Measurements from ENCODE around the gene BRD4.

BRD4 gene

GRCh38 chr19:15245370-15246197 lies 86.8 kb downstream of the BRD4 start:
- TF ChIP-seq, protein P1, sequence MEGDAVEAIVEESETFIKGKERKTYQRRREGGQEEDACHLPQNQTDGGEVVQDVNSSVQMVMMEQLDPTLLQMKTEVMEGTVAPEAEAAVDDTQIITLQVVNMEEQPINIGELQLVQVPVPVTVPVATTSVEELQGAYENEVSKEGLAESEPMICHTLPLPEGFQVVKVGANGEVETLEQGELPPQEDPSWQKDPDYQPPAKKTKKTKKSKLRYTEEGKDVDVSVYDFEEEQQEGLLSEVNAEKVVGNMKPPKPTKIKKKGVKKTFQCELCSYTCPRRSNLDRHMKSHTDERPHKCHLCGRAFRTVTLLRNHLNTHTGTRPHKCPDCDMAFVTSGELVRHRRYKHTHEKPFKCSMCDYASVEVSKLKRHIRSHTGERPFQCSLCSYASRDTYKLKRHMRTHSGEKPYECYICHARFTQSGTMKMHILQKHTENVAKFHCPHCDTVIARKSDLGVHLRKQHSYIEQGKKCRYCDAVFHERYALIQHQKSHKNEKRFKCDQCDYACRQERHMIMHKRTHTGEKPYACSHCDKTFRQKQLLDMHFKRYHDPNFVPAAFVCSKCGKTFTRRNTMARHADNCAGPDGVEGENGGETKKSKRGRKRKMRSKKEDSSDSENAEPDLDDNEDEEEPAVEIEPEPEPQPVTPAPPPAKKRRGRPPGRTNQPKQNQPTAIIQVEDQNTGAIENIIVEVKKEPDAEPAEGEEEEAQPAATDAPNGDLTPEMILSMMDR (IDR thresholded peaks at IDR 0.05; ENCODE audit: low read depth, low read length) = no peak
- H3K4me3 ChIP-seq (ENCODE audit: low read depth, low read length) = no peak overlapping the region

GRCh38 chr19:15244808-15245207 lies 87.5 kb downstream of the BRD4 start:
- no peak overlapping the region for H3K4me3 ChIP-seq (ENCODE audit: low read depth, low read length)
- TF ChIP-seq, protein P1 (IDR thresholded peaks at IDR 0.05; ENCODE audit: low read depth, low read length) = no peak

- TF ChIP-seq, protein P1 (IDR thresholded peaks at IDR 0.05; ENCODE audit: low read depth, low read length) = no peak
- no peak overlapping the region for H3K4me3 ChIP-seq (ENCODE audit: low read depth, low read length)
Observed at GRCh38 chr19:15244106-15244803, 88.1 kb downstream of the BRD4 start.

DNA sequence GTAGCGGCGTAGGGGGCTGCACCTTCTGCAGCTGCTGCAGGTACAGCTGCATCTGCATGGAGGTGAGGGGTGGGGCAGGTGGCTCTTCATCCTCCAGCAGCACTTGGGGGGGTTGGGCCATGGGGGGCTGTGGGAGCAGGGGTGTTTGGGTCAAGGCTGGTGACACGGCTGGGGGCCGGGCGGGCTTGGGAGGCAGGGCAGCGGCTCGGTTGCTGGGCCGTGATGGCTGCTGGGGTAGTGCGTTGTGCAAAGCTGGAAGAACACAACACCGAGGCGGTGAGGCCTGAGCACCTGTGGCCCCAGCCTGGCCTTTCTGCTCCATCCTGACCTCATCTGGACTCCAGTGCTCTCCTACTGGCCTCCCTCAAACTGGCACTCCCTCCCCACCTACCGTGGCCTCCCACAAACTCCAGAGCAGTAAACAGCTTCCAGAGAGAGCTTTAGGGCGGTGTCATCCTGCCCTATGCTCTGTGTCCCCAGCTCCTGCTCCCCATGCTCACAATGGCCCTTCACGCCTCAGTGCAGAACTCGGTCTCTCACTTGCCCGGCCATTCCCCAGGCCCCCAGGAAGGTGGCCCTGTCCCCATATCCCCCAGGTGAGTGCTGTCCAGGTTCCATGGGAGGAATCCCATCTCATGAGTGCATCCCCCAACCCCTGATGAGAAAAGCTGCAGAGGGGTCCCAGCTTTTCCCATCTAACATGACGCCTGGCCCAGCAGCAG lies 88.9 kb downstream of the BRD4 start:
- TF ChIP-seq, protein P1 (IDR thresholded peaks at IDR 0.05; ENCODE audit: low read depth, low read length) = no peak
- H3K4me3 ChIP-seq (ENCODE audit: low read depth, low read length) = no peak overlapping the region

DNA sequence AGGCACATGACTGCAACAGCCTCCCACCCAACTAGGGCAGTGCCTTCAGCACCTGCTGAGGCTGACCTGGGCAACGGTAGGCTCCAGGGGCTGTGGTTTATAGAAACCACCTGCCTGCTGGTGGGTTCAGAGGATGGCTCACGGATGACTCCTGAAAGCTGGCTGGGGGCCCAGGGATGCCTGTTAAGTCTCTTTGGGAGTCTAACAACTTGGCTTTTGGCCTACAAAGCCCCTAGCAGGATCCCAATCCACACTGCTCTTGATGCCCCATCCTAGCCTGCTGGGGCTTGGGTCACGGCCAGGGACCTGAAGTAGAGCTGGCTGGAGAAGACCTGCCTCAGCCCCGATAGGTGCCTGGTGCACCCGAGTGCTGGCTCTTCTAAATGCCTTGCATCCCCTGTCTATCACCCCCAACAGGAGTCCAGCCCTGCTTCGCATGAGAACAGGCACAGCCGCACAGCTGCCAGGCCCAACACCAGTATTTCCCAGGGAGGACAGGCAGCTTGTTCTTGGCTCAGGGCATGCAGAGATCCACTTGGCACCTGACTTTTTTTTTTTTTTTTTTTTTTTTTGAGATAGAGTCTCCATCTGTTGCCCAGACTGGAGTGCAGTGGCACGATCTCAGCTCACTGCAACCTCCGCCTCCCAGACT lies 91.0 kb downstream of the BRD4 start:
- TF ChIP-seq, protein P1 (IDR thresholded peaks at IDR 0.05; ENCODE audit: low read depth, low read length) = no peak
- no peak overlapping the region for H3K4me3 ChIP-seq (ENCODE audit: low read depth, low read length)

GRCh38 chr19:15240515-15240914 lies 91.8 kb downstream of the BRD4 start:
- TF ChIP-seq, protein P1 (IDR thresholded peaks at IDR 0.05; ENCODE audit: low read depth, low read length) = no peak
- H3K4me3 ChIP-seq (ENCODE audit: low read depth, low read length) = no peak overlapping the region

All from WI38 (cell line).